Activated CD4-positive, alpha-beta T cell treated with anti-CD3 and anti-CD28 coated beads for 24 hours (primary cell): Measurements from ENCODE around the gene PBRM1.

ENCODE experiments used
- DNase-seq, 2 donors: peaks; one replicate each; pipeline ENCODE4 v3.0.0-alpha.2; 2020; ENCODE audit warnings: low read depth in 2 of 2

PBRM1 gene

GRCh38 chr3:52524752-52525679 is 160.7 kb downstream of the PBRM1 start:
- no peak for DNase-seq

- DNase-seq, result no peak
These were observed 161.4 kb downstream of the PBRM1 start for GRCh38 chr3:52524258-52524751.

GRCh38 chr3:52523386-52524257 is 162.1 kb downstream of the PBRM1 start:
- no peak for DNase-seq

- no peak for DNase-seq
These were observed 163.0 kb downstream of the PBRM1 start for GRCh38 chr3:52522651-52523251.

GRCh38 chr3:52521881-52522650 is 163.6 kb downstream of the PBRM1 start:
- DNase-seq, result no peak

GRCh38 chr3:52521488-52521824 is 164.3 kb downstream of the PBRM1 start:
- no peak for DNase-seq

- DNase-seq, result no peak
These were observed 164.8 kb downstream of the PBRM1 start for GRCh38 chr3:52520716-52521487.

- DNase-seq, result no peak
These were observed 165.5 kb downstream of the PBRM1 start for GRCh38 chr3:52520141-52520667.

GRCh38 chr3:52519445-52520140 is 166.1 kb downstream of the PBRM1 start:
- DNase-seq, result no peak

- no peak for DNase-seq
These were observed 166.8 kb downstream of the PBRM1 start for GRCh38 chr3:52518723-52519444.

GRCh38 chr3:52517796-52518722 is 167.7 kb downstream of the PBRM1 start:
- no peak for DNase-seq

- DNase-seq, result no peak
These were observed 169.1 kb downstream of the PBRM1 start for GRCh38 chr3:52516509-52517195.

GRCh38 chr3:52515192-52515591 is 170.5 kb downstream of the PBRM1 start:
- DNase-seq, result no peak

GRCh38 chr3:52514576-52514975 is 171.1 kb downstream of the PBRM1 start:
- no peak for DNase-seq

- no peak for DNase-seq
These were observed 172.4 kb downstream of the PBRM1 start for GRCh38 chr3:52513281-52513680.

- DNase-seq, result no peak
These were observed 173.0 kb downstream of the PBRM1 start for GRCh38 chr3:52512727-52513126.

GRCh38 chr3:52512105-52512504 is 173.6 kb downstream of the PBRM1 start:
- no peak for DNase-seq
